Left hindlimb (tissue), 1 donor: ENCODE results near the gene CAMTA1.
A peak's percentile ranks its signal among the peaks of the same experiment; 100 is the strongest.
"Not testable (repeated sequence)": the region's sequence is repeated elsewhere in the genome, so short reads cannot be mapped to it uniquely, and the experiment has no call there.

Experiments used
- DNase-seq: peaks from one replicate; pipeline ENCODE4 v3.0.0-alpha.2; 2018

The CAMTA1 gene

GRCh38 chr1:7783826-7784491 is 998.7 kb downstream of the CAMTA1 start, which contains the start of gene PER3:
Gene PER3 (plus strand): TSS chr1:7784291. CDS start chr1:7784878, 587 bp downstream.
- DNase-seq, result peak; percentile 97

- peak; percentile 31 for DNase-seq
These were observed 999.3 kb downstream of the CAMTA1 start for GRCh38 chr1:7784492-7785071.

DNA sequence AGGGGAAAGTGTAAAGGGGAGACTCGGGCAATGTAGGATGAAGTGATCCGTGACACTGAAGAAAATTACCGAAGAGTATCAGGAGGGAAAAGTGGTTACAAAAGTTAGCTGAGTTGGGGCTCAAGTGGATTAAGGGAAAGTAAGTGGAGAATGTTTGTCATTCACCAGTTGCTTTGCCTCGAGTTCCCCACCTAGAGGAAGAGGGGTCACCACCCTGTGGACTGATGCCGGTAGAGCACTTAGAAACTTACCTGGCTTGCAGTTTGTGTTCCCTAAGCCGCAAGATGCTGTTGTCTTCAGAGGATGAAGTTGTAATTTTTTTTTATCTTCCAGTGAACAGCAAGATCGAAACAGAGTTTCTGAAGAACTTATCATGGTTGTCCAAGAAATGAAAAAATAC is 999.9 kb downstream of the CAMTA1 start:
- no peak for DNase-seq

- DNase-seq, result no peak
These were observed 1001.5 kb downstream of the CAMTA1 start for GRCh38 chr1:7786795-7787194.

- DNase-seq, result no peak
These were observed 1004.6 kb downstream of the CAMTA1 start for GRCh38 chr1:7789828-7790227.

- DNase-seq, result not testable (repeated sequence)
These were observed 1005.8 kb downstream of the CAMTA1 start for GRCh38 chr1:7791027-7791426.

GRCh38 chr1:7795406-7795805 is 1010.2 kb downstream of the CAMTA1 start:
- DNase-seq, result no peak

- no peak for DNase-seq
These were observed 1020.2 kb downstream of the CAMTA1 start for GRCh38 chr1:7805460-7805859.

- no peak for DNase-seq
These were observed 1023.1 kb downstream of the CAMTA1 start for GRCh38 chr1:7808253-7808844.

DNA sequence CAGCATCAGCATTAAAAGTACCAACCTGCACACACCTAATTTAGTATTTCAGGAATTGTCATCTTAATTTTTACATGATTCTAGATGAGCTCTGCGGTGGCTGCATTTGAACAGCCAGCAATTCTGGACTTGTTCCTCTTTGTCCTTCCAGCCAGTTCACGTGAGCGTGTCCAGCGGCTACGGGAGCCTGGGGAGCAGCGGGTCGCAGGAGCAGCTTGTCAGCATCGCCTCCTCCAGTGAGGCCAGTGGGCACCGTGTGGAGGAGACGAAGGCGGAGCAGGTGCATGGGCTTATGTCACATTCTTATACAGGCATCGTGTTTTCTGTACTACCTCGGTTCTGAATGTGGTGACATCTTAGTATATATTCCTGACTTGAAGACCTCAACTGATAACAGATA is 1024.5 kb downstream of the CAMTA1 start:
- no peak for DNase-seq

GRCh38 chr1:7810395-7810794 is 1025.1 kb downstream of the CAMTA1 start:
- DNase-seq, result no peak

DNA sequence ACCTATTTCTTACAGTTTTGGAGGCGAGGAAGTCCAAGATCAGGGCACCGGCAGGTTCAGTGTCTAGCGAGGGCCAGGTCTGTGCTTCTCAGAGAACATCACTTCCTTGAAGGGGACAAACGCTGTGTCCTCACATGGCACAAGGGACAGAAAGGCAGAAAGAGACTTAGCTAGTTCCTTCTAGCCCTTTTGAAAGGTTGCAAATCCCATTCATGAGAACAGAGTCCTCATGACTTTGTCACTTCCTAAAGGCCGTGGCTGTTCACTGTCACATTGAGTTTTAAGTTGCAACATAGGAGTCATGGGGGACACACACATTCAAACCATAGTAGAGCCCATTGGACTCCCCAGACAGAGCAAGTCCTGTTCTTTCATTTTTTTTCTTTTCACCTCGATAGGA is 1026.2 kb downstream of the CAMTA1 start:
- no peak for DNase-seq

- no peak for DNase-seq
These were observed 1028.6 kb downstream of the CAMTA1 start for GRCh38 chr1:7813677-7814373.
